B cell (primary cell): ENCODE measurements around the gene KCNK7. TPM values are rescaled to one million over a fixed set of nuclear protein-coding genes. Genes with fewer than 3 reads are reported as not detected.
A peak's percentile ranks its signal among the peaks of the same experiment; 100 is the strongest.

Experiments
- ATAC-seq: fragments of 200-7000 bp; cut with Tn5 transposase; one replicate; pipeline ENCODE4 v1.10.0; 2021; ENCODE audit warnings: low read depth, mild to moderate bottlenecking, moderate number of reproducible peaks, moderate library complexity
- CTCF ChIA-PET: fragments of 350-600 bp; sonication (Branson Sonifier 250); formaldehyde crosslinking; loops from one replicate; lab custom pipeline; 2021; ENCODE audit warnings: antibody characterized with exemption, inconsistent platforms; lab: Charles Lee
- POLR2A ChIA-PET: fragments of 350-600 bp; sonication (Branson Sonifier 250); formaldehyde crosslinking; loops from one replicate; lab custom pipeline; 2021; ENCODE audit warnings: antibody characterized with exemption; lab: Charles Lee
- DNase-seq: peaks from one replicate; pipeline ENCODE4 v3.0.0; 2013
- H2AFZ ChIP-seq: 2 replicates; pipeline ENCODE4 v1.6.1; 2012; ENCODE audit warnings: mild to moderate bottlenecking, low read depth, low read length; ENCODE audit not compliant: insufficient read depth, poor library complexity, severe bottlenecking
- H3K27ac ChIP-seq, 2 donors: 1 replicate in 1 of 2; 2 replicates in 1 of 2; pipeline ENCODE4 v1.5.1; 2012 to 2013; ENCODE audit warnings: low read length in 2 of 2, mild to moderate bottlenecking in 2 of 2, moderate library complexity in 1 of 2
- H3K27me3 ChIP-seq, 4 experiments: fragments of 200-600 bp in 1 of 4; sonication (generic) in 1 of 4; replicated peaks in 1 of 4; 1 replicate in 2 of 4; 2 replicates in 2 of 4; pipeline versions ENCODE4 v1.6.1 to v1.7.0; 2013 to 2016; ENCODE audit warnings: low read length in 3 of 4, mild to moderate bottlenecking in 2 of 4, mixed read lengths in 1 of 4, moderate library complexity in 1 of 4; ENCODE audit not compliant: insufficient read depth in 4 of 4, control insufficient read depth in 3 of 4; ENCODE audit errors: control extremely low read depth in 1 of 4
- H3K36me3 ChIP-seq, 2 experiments: replicated peaks in 1 of 2; 1 replicate in 1 of 2; 2 replicates in 1 of 2; pipeline versions ENCODE4 v1.6.1 to v1.7.1; 2013; ENCODE audit warnings: low read length in 1 of 2; ENCODE audit not compliant: insufficient read depth in 2 of 2, control insufficient read depth in 1 of 2; ENCODE audit errors: control extremely low read depth in 1 of 2, extremely low read depth in 1 of 2
- H3K4me1 ChIP-seq, 2 donors: fragments of 200-600 bp in 1 of 2; sonication (generic) in 1 of 2; 1 replicate in 1 of 2; 2 replicates in 1 of 2; pipeline versions ENCODE4 v1.5.1 to v1.6.1; 2013 to 2017; ENCODE audit warnings: low read length in 2 of 2; ENCODE audit not compliant: control insufficient read depth in 2 of 2, insufficient read depth in 2 of 2
- H3K4me2 ChIP-seq: replicated peaks from 2 replicates; pipeline ENCODE3; 2012; ENCODE audit warnings: mild to moderate bottlenecking, low read depth, low read length; ENCODE audit not compliant: poor library complexity, severe bottlenecking
- H3K4me3 ChIP-seq, 5 experiments: fragments of 200-600 bp in 1 of 5; sonication (generic) in 1 of 5; 1 replicate in 3 of 5; 2 replicates in 2 of 5; pipeline versions ENCODE4 v1.5.1 to v1.7.0; 2011 to 2016; ENCODE audit warnings: low read length in 4 of 5, mild to moderate bottlenecking in 4 of 5, low read depth in 2 of 5, control low read depth in 1 of 5, moderate library complexity in 1 of 5; ENCODE audit not compliant: insufficient read depth in 1 of 5; ENCODE audit errors: control extremely low read depth in 1 of 5, extremely low read depth in 1 of 5
- H3K79me2 ChIP-seq: fragments of 200-600 bp; sonication (generic); one replicate; pipeline ENCODE4 v1.6.0; 2016; ENCODE audit warnings: low read length; ENCODE audit not compliant: control insufficient read depth, insufficient read depth
- H3K9ac ChIP-seq: fragments of 200-600 bp; sonication (generic); 2 replicates; pipeline ENCODE4 v1.6.1; 2017; ENCODE audit warnings: mild to moderate bottlenecking, low read length, moderate library complexity
- H3K9me3 ChIP-seq, 3 donors: one replicate each; pipeline versions ENCODE4 v1.6.1 to v1.7.1; 2013; ENCODE audit warnings: low read length in 2 of 3; ENCODE audit not compliant: control insufficient read depth in 2 of 3, insufficient read depth in 1 of 3; ENCODE audit errors: control extremely low read depth in 1 of 3
- H4K20me1 ChIP-seq: 2 replicates; pipeline ENCODE4 v1.6.0; 2012; ENCODE audit warnings: mild to moderate bottlenecking, low read length; ENCODE audit not compliant: insufficient read depth, control insufficient read depth, poor library complexity, severe bottlenecking
- H3K27ac Mint-ChIP-seq: one replicate; pipeline ENCODE4 v1.8.0; 2021; ENCODE audit warnings: mixed read lengths
- H3K27me3 Mint-ChIP-seq: one replicate; pipeline ENCODE4 v1.8.0; 2021; ENCODE audit warnings: mixed read lengths
- H3K4me1 Mint-ChIP-seq: one replicate; pipeline ENCODE4 v1.8.0; 2021; ENCODE audit warnings: mixed read lengths
- H3K4me3 Mint-ChIP-seq: one replicate; pipeline ENCODE4 v1.8.0; 2021; ENCODE audit warnings: mixed read lengths
- H3K9me3 Mint-ChIP-seq: one replicate; pipeline ENCODE4 v1.8.0; 2022; ENCODE audit warnings: mixed read lengths; ENCODE audit not compliant: insufficient read depth
- CTCF ChIP-seq: fragments of 200-600 bp; IDR thresholded peaks from one replicate; pipeline ENCODE4 v1.8.0; 2022; ENCODE audit warnings: antibody characterized with exemption, mild to moderate bottlenecking
- EZH2 ChIP-seq: IDR thresholded peaks from 2 replicates; pipeline ENCODE4 v1.6.1; 2012; ENCODE audit warnings: borderline replicate concordance, low read depth, mild to moderate bottlenecking, moderate library complexity, low read length; ENCODE audit not compliant: insufficient read depth, poor library complexity, severe bottlenecking
- WGBS: methylation state at CpG from one replicate; pipeline ENCODE4 v1.1.5; 2013; ENCODE audit warnings: missing lambda C conversion rate; ENCODE audit not compliant: insufficient coverage; 5-methylcytosine and 5-hydroxymethylcytosine counted together
- intact Hi-C: fragments of 100-400 bp; cut with micrococcal nuclease; formaldehyde crosslinking; loops from one replicate; pipeline ENCODE4 v1.10.0; 2022
- polyA plus RNA-seq: library from polyadenylated mRNA; depleted of rRNA; stranded (reverse); fragments of >200 nt; gene quantifications from 2 replicates; pipeline ENCODE4 v1.2.3, GENCODE V29; 2012
- total RNA-seq, 2 donors: library from RNA; stranded (reverse); fragments of 120-200 nt in 1 of 2; gene quantifications; 1 replicate in 1 of 2; 2 replicates in 1 of 2; pipeline versions ENCODE4 v1.2.3 to v1.2.4, GENCODE V29; 2013 to 2022

The KCNK7 gene
- total and polyA plus RNA-seq, 2 donors (not counting 1 experiment from before 2014, with no cell fraction given): 2.2 to 3.5 TPM

GRCh38 chr11:65569164-65569972 is 26.2 kb downstream of the KCNK7 start:
- Histone ChIP-seq H3K4me3 (peak overlapping the region; percentile 53 to 89 (median 83)), H3K79me2 (peaks cover 73% of the 10 kb centered on the region), H3K4me1 (peaks cover 59 to 74% of the 10 kb centered on the region in 2 donors), H3K27ac (peak overlapping the region; percentile 96 to 97), H3K4me2 (peak overlapping the region; percentile 100), H3K9me3 (no peaks in the 10 kb centered on the region), H3K27me3 (no peaks in the 10 kb centered on the region), H4K20me1 (peaks cover 39% of the 10 kb centered on the region), H2AFZ (peak overlapping the region; percentile 75), H3K9ac (peak overlapping the region; percentile 83), H3K36me3 (peaks cover 0 to 6% of the 10 kb centered on the region in 2 experiments)
- Mint-ChIP-seq H3K9me3 (no peaks in the 10 kb centered on the region), H3K27me3 (no peaks in the 10 kb centered on the region), H3K27ac (peak overlapping the region; percentile 99), H3K4me3 (peak overlapping the region; percentile 99), H3K4me1 (peaks cover 70% of the 10 kb centered on the region)
- 5% methylated on average over 24 of the region's 28 CpGs for WGBS
- intact Hi-C loops: no loop called here
- DNase-seq (no peak), ATAC-seq (peak; percentile 8)
- ChIA-PET CTCF (interaction anchor here (0.6 to 5.1 kb wide), 10 partner anchors 9 to 142 kb away, joined by 3 to 86 read pairs (median 6); no protein-coding TSS in a partner anchor), POLR2A (interaction anchor here (0.9 to 1.5 kb wide), 9 partner anchors 19 to 146 kb away, joined by 3 to 16 read pairs (median 4); partner anchors contain the start of genes PCNX3 and RELA)
- TF ChIP-seq EZH2: no peak
- no peak for TF ChIP-seq CTCF
